NCI-H2227 treated with DMSO at 0.1 percent for 48 hours (cell line): Measurements from ENCODE around the gene TIGD4.

Source experiments
- DNase-seq: peaks from one replicate; lab custom pipeline; 2025; lab: John Stamatoyannopoulos, UW

The TIGD4 gene

DNA sequence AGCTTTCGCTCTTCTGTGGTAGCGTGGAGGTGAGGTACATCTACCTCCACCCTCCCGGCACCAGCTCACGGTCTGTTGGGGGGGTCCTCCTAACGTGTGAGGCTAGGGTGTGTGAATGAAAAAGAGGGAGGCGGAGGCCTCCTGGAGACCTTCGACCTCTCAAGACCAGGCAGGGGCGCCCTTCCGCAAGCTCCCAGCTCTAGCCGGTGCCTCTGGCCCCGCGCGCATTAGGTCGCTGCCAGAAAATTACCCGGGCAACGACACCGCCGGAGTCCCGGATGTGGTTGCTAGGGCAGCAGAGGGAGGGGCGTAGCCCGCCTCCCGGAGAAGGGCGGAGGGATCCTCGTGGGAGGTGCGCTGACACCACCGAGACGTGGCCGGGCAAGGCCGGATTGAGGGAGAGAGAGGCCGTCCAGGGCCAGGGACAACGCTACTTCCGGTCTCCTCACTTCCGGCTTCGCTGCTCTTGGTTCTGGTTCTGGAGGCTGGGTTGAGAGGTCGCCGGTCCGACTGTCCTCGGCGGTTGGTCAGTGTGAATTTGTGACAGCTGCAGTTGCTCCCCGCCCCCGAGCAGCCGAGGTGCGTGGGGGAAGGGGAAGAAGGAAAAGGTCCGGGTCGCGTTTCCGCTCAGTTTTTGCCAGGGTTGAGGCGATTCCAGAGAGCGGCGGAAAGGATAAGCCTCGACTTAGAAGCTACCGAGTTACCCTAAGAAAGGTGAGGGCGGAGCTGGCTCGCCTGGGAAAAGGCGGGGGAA, at the start of gene TIGD4, which contains the start of gene ARFIP1:
Gene TIGD4 (minus strand): TSS at position 218 of the 754 bp plus-strand sequence. CDS start 8,726 bp downstream, outside the sequence.
Gene ARFIP1 (plus strand): TSS at position 442 of the 754 bp plus-strand sequence. CDS start 49,680 bp downstream, outside the sequence.
- DNase-seq = peak; percentile 91

DNA sequence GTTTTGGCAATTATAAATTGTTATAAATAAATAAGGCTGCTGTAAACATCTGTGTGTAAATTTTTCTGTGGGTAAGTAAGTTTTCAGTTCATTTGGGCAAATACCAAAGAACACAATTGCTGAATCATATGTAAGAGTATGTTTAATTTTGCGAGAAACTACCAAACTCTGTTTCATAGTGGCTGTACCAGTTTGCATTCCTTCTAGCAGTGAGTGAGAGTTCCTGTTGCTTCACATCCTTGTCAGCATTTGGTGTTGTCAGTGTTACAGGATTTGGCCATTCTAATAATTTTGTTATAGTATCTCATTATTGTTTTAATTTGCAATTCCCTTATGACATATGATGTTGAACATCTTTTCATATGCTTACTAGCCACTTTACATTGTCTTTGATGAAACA, 48.6 kb upstream of the TIGD4 start:
- no peak for DNase-seq

DNA sequence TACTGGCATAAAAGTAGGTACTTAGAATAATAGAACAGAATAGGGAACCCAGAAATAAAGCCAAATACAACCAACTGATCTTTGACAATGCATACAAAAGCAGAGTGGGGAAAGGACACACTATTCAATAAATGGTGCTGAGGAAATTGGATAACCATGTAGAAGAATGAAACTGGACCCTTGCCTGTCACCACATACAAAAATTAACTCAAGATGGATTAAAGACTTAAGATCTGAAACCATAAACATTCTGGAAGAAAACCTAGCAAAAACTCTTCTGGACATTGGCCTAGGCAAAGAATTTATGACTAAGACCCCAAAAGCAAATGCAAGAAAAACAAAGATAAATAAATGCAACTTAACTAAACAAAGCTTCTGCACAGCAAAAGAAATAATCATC, 45.8 kb upstream of the TIGD4 start:
- no peak for DNase-seq

DNA sequence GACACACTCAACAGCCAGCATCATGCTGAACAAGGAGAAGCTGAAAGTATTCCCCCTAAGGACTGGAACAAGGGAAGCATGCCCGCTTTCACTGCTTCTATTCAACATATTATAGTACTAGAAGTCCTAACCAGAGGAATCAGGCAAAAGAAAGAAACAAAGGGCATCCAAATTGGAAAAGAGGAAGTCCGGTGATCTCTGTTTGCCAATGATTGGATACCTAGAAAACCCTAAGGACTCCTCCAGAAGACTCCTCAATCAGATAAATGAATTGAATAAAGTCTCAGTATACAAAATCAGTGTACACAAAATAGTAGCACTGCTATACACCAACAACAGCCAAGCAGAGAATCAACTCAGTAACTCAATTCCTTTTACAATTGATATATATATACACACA, 45.0 kb upstream of the TIGD4 start:
- no peak for DNase-seq

DNA sequence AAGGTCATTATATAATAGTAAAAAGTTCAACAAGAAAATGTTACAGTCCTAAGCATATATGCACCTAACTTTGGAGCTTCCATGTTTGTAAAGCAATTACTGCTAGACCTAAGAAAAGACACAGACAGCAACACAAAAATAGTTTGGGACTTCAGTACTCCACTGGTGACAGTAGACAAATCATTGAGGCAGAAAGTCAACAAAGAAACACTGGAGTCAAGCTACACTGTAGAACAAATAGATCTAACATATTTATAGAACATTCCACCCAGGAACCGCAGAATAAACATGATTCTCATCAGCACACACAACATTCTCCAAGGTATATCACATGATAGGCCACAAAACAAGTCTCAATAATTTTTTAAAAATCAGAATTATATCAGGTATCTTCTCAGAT, 42.8 kb upstream of the TIGD4 start:
- no peak for DNase-seq

DNA sequence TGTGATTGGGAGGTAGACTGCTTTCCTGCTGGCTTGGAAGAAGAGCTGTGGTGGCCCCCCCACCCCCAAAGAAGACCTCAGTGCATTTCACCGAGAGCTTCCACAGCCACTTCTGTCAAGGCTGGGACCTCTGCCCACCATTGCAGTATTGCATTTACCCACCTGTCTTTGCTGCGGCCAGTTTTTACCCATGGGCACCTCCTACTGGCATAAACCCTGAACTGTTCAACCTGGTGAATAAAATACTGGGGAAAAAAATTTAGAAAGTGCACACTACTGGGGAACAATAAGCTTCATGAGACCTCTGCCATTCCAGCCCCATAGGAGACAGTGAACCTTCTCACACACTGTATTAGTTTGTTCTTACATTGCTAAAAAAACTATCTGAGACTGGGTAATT, 40.5 kb upstream of the TIGD4 start:
- no peak for DNase-seq

DNA sequence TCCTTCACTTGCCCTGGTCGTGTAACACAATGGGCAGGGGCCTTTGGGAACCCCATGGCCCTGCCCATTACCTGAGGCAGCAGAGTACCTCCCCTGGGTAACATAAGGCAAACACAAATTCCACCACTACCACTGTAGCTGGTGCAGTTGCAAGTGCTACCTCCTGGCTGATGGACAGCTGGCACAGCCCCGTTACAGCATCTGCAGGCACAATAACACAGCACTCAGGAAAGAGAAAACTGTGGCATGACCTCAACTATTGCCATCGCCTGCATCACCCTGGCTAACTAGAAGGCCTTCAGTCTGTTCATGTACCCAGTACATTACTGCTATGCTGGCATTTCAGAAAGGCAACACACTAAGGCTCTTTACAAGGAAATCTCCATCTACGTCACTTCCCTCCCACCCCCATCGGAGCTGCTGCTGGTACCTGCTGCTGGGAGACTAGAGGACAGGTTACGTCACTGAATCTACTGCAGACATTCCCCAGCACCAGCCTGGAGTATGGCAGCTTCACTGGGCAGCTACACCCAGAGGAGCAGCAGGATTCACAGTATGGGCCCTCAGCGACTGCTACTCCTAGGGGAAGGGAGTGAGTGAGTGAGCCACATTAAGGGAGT, 39.6 kb upstream of the TIGD4 start:
- DNase-seq = no peak

DNA sequence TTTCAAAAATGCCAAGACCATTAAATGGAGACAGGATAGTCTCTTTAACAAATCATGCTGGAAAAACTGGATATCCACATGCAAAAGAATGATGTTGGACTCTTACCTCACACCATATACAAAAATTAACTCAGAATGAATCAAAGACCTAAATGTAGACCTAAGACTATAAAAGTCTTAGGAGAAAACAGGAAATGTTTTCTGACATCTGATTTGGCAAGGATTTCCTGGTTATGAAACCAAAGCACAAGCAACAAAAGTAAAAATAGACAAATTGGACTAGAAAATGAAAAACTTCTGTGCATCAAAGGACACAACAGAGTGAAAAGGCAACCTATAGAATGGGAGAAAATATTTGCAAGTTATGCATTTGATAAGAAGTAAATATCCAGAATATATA, 37.8 kb upstream of the TIGD4 start:
- no peak for DNase-seq

DNA sequence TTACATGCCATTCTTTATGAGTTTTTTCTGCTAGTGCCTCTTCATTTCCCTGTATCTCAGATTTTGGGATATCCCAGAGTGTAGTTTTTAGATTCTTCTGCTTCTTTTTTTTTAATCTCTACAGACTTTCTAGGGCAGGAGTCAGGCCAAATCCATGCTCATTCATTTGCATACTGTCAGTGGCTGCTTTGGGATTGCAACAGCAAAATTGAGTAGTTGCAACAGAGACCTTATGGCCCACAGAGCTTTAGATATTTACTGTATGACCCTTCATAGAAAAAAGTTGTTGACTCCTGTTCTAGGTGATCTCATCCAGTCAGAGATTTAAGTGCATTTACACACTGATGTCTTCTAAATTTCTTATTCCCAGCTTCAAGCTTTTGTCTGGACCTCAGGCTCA, 35.5 kb upstream of the TIGD4 start:
- no peak for DNase-seq

DNA sequence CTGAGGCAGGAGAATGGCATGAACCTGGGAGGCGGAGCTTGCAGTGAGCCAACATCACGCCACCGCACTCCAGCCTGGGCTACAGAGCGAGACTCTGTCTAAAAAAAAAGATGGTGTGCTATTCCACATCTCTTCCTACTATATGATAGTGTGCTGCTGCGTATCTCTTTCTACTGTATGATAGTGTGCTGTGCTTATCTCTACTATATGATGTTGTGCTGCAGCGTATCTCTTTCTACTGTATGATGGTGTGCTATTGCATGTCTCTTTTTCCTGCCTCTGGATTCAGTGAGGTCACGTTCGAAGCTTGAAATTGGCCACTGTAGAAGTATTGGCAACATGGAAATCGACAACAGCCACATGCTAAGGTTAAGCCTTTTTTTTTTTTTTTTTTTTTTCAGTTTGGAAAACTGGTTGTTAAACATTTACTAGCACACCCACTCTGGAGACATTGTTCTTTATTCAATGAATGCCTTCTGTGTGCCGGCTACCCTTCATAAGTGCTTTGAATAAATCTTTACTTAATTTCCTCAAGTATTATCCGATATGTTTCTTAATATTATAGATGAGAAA, 31.3 kb upstream of the TIGD4 start:
- DNase-seq = no peak

DNA sequence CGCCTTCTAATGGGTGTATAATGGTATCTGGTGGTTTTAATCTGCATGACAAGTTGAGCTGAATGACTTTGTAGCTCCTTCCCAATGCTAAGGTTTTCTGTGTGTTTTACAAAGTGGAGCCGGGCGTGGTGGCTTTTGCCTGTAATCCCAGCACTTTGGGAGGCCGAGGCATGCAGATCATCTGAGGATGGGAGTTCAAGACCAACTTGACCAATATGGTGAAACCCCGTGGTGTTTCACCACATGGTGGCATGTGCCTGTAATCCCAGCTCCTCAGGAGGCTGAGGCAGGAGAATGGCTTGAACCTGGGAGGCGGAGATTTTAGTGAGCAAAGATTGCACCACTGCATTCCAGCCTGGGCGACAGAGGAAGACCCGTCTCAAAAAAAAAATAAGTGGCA, 29.1 kb upstream of the TIGD4 start:
- DNase-seq = no peak

DNA sequence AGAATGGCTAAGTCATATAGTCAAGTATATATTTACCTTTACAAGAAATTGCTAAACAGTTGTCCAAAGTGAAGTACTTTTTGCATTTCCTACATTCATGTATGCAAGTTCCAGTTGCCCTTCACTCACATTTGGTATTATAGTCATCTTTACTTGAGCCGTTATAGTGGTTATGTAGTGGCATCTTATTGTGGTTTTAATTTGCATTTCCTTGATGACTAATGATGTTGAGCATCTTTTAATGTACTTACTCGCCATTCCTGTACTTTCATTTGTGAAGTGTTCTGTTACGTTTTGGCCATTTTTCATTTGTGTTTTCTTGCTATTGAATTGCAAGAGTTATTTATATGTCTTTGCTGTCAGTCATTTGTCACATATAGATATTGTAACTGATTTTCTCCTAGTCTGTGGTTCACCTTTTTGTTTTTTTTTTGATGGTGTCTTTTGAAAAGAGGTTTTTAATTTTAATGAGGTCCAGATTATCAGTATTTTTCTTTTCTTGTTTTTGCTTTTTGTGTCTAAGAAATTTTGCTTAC, 27.8 kb upstream of the TIGD4 start:
- DNase-seq = no peak

DNA sequence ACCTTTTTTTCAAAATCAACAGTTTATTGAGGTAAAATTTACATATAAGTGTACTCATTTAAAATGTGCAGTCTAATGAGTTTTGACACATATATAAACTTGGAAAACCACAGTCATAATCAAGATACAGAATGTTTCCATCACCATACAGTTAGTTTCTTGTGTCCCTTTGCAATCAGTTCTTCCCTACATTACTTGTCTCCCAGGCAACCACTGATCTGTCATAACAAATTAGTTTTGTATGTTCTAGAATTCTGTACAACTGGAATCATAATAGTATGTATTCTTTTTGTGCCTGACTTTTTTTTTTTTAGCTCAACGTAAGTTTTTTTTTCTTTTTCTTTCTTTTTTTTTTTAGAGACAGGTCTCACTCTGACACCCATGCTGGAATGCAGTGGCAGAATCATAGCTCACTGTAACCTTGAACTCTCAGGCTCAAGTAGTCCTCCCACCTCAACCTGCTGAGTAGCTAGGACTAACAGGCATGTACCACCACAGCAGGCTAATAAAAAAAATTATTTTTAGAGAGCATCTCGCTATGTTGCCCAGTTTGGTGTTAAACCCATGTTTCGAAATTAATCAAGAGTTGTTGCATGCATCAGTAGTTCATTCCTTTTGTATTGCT, 27.1 kb upstream of the TIGD4 start:
- DNase-seq = no peak

DNA sequence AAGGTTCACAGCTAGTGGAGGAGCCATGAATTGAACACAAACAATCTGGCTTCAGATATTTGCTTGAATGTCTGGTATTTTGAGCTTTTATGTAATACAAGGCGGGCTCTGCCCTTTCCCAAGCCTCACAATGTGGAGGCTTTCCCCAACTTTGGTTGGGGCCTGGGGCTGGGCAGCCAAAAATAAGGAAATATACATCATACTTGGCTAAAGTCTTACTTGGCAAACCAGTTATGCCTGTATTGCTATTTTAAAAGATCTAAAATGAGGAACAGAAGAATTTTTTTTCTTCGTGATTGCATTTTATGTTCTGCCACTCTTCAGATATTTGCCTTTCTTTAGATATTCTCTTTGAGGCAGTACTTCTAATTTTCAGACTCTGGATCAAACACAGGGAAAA, 26.3 kb upstream of the TIGD4 start:
- DNase-seq = no peak

DNA sequence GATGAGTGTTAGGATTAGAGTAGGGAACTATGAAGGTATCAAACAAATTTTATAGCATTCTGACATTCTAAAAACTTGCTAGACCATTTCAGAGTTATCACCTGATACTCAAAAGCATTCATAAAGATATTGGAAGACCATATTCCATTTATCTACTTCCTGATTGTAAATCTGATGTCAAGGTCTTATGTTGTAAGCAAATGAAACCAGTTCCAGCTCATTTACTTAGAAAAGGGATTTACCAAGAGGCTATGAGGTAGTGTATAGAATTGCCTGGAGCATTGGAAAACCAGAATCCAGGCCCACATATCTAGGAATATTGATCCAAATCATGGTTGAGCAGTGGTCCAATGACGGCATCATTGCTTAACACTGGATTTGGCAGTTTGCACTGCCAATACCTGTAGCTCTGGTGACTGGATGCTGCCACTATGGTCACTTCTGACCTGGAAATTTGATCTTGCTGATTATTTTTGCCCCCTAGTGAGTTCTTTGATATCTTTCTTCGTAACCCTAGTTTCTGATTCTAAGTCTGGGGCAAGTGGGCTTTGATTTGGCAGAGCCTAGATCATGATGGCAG, 25.6 kb upstream of the TIGD4 start:
- DNase-seq = no peak

DNA sequence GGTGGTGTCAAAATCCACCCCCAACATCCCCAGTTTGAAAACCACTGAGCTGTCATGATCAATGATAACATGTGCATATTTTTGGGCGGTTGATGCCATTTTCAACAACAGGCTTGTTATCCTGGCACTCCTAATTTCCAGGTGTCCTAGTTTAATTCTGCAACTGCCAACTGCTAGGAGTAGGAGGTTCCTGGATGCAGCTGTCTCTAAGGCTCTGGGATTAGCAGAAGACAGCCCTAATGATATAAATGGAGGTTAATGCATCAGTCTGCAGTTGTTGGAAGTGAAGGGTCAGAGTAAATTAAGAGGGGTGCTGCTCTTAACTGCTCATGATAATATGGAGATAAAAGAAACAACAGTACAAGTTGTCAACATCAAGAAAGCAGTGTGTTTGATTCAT, 24.0 kb upstream of the TIGD4 start:
- DNase-seq = no peak

DNA sequence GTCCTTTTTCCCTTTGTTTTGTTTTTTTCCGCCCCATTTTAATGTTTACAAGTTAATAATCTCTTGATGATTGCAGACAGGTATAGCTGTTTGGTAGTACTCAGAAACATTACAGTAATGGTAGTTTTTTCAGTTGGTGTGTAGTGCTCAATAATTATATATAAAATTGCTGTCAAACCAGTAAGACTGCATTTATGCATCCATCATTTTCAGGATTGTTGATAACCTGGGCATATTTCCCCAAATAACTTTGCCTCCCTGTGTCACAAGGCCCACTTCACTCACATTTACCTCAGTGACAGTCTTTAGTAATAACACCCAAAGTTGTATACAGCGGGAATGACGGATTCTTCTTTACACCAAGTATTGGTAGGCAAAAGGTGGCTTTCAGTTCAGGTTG, 16.4 kb upstream of the TIGD4 start:
- no peak for DNase-seq

DNA sequence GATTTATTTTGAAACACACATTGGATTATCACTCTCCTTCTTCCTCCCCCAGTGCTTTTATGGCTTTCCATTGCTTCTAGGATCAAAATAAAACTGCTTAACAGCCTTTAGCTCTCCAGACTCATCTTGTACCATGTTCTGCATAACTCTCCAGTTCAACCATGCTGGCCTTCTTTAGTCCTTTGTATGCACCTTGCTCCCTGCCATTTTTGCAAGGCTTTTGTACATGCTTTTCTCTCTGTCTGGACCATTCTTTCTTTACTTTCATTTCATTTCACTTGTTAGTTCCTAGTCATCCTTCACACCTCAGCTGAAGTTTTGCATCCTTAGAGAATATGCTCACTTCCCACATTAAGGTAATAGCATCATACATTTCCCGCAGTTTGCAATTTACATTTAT, 7.1 kb upstream of the TIGD4 start:
- no peak for DNase-seq

DNA sequence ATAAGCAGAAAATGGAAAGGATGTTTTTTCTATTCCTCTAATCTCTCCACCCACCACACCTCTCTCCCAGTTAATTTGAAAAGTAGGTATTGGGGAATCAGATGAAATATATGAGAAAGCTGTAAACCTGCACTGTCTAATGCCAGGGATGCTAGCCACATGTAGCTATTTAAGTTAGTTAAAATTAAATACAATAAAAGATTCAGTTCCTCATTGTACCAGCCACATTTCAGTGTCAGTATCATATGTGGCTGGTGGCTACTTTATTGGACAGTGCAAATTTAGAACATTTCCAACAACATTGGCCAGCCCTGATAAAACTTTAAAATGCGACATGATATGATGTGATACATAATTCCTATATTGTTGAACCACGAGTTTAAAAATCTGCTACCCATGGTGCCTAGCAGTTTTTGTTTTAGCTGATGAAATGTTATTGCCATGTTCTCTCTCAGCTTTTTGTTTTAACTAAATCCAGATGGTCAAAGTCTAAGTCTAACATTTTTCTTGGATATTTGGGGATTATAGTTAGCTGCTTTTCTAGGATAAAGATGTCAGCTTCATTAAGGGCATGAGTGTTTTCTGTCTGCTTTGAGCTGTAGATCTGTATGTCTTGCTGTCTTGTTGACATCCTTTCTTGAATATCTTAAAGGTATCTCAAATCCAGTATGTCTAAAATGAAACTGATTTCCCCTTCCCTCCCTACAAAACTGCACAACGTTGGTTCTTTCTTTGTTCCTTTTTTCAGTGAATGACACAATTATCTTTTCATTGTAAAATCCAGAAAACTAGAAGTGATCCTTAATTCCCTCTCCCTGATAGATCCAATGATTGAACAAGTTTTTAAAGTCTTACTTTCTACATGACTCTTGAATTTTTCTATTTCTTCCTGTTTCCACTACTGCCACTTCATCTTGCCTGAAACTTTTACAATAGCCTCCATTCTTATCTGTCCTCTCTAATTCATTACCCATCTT, 6.4 kb upstream of the TIGD4 start:
- DNase-seq = no peak

DNA sequence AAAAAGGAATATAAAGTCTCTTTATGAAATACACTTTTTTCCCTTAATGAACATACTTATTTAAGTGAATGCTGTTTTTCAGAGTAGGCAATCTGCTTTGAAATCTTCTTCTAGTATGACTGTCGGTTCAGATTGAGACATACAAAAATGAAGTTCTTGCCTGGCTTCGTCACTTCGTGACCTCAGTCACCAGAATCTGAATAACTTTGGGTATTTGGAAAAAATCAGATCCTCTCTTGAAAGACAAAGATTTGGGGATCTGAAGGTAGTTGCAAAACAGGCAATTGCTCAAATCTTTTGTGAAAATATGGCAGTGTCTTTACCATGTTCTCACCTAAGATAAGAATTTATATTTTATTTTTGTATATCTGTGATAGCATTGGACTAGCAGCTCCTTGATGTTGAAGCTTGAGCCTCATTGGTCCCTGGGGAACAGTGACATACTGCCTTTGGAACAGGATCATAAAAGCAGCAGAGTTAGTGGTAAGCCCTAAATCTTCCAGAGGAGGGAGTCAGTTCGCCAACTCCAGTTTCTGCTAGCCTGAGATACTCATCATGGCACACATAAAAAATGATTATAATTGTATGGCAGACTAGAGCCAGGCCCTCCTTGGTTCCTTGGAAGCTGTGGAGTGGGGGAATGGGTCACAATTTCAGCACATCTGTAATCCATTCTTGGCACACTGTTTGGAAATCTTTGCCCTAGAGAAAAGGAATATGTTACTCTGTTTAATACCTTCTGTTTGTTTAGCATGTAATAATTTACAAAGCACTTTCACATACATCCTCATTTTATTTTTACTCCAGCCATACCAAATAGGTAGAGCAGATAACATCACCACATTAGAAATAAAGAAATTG, 5.2 kb upstream of the TIGD4 start:
- DNase-seq = no peak
